Fibroblast of lung (primary cell): Measurements from ENCODE around the gene AGBL1. TPM values are rescaled to one million over a fixed set of nuclear protein-coding genes. Genes with fewer than 3 reads are reported as not detected.

Source experiments
- DNase-seq, 2 donors: peaks; one replicate each; pipeline versions ENCODE4 v3.0.0 to v3.0.0-alpha.2; 2010; ENCODE audit warnings: low read depth in 2 of 2
- H2AFZ ChIP-seq: 2 replicates; pipeline ENCODE4 v1.5.1; 2012; ENCODE audit warnings: low read length, control low read depth, inconsistent platforms
- H3K27ac ChIP-seq: 2 replicates; pipeline ENCODE4 v1.5.1; 2011; ENCODE audit warnings: low read length, control low read depth; ENCODE audit not compliant: insufficient read depth
- H3K27me3 ChIP-seq: 2 replicates; pipeline ENCODE4 v1.5.1; 2011; ENCODE audit warnings: mild to moderate bottlenecking, low read length; ENCODE audit not compliant: control insufficient read depth, insufficient read depth
- H3K36me3 ChIP-seq: 2 replicates; pipeline ENCODE4 v1.5.1; 2011; ENCODE audit warnings: low read length; ENCODE audit not compliant: control insufficient read depth, insufficient read depth
- H3K4me1 ChIP-seq: 2 replicates; pipeline ENCODE4 v1.5.1; 2011; ENCODE audit warnings: low read length; ENCODE audit not compliant: control insufficient read depth, insufficient read depth; ENCODE audit errors: extremely low read depth
- H3K4me2 ChIP-seq: 2 replicates; pipeline ENCODE4 v1.5.1; 2011; ENCODE audit warnings: low read length, control low read depth; ENCODE audit not compliant: insufficient read depth; ENCODE audit errors: extremely low read depth
- H3K4me3 ChIP-seq, 4 experiments: fragments of 200-600 bp in 1 of 4; sonication (generic) in 1 of 4; replicated peaks in 1 of 4; 2 replicates each; pipeline ENCODE4 v1.5.1; 2011 to 2016; ENCODE audit warnings: low read length in 4 of 4, low read depth in 3 of 4, mild to moderate bottlenecking in 3 of 4, control low read depth in 2 of 4, inconsistent platforms in 1 of 4, mixed read lengths in 1 of 4; ENCODE audit not compliant: insufficient read depth in 1 of 4; ENCODE audit errors: control extremely low read depth in 1 of 4
- H3K79me2 ChIP-seq: 2 replicates; pipeline ENCODE4 v1.5.1; 2012; ENCODE audit warnings: mild to moderate bottlenecking, low read length, inconsistent platforms; ENCODE audit not compliant: control insufficient read depth, insufficient read depth
- H3K9ac ChIP-seq: 2 replicates; pipeline ENCODE4 v1.5.1; 2011; ENCODE audit warnings: mild to moderate bottlenecking, low read length, control low read depth; ENCODE audit not compliant: insufficient read depth
- H3K9me3 ChIP-seq: 2 replicates; pipeline ENCODE4 v1.5.1; 2012; ENCODE audit warnings: low read depth, low read length; ENCODE audit not compliant: control insufficient read depth, insufficient read depth
- H4K20me1 ChIP-seq: 2 replicates; pipeline ENCODE4 v1.5.1; 2011; ENCODE audit warnings: low read length; ENCODE audit not compliant: control insufficient read depth, insufficient read depth; ENCODE audit errors: extremely low read depth
- EZH2 ChIP-seq: IDR thresholded peaks from 2 replicates; pipeline ENCODE4 v1.5.1; 2012; ENCODE audit warnings: low read length, control low read depth, mild to moderate bottlenecking; ENCODE audit errors: missing control alignments
- polyA plus RNA-seq, 2 donors: library from polyadenylated mRNA; depleted of rRNA in 1 of 2; stranded (reverse) in 1 of 2; unstranded in 1 of 2; fragments of >200 nt; gene quantifications; 2 replicates each; pipeline ENCODE4 v1.2.1, GENCODE V29; 2011 to 2012; ENCODE audit warnings: missing spikeins in 1 of 2
- total RNA-seq: library from RNA; depleted of rRNA; stranded (reverse); fragments of >200 nt; gene quantifications from 2 replicates; pipeline ENCODE4 v1.2.1, GENCODE V29; 2014
- TF ChIP-seq, protein P1 (sequence below), 2 donors: IDR thresholded peaks in 1 of 2; conservative IDR thresholded peaks in 1 of 2; 1 replicate in 1 of 2; 2 replicates in 1 of 2; pipeline ENCODE4 v1.5.1; 2011 to 2012; ENCODE audit warnings: low read length in 2 of 2, control low read depth in 1 of 2, inconsistent platforms in 1 of 2, low read depth in 1 of 2, mild to moderate bottlenecking in 1 of 2

The AGBL1 gene
- total and polyA plus RNA-seq, 2 donors (not counting 1 experiment from before 2014, with no cell fraction given) = not detected

DNA sequence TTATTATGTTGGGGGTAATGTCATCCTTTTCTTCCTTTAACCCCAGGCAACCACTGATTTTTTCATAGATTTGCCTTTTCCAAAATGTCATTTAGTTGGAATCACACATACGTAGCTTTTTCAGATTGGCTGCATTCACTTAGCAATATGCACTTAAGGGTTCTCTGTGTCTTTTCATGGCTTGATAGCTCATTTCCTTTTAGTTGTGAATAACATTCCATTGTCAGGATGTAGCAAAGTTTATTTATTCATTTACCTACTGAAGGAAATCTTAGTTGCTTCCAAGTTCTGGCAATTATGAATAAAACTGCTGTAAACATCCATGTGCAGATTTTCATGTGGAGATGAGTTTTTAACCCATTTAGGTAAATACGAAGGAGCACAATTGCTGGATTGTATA is 125.4 kb downstream of the AGBL1 start:
- no peak overlapping the region for H2AFZ ChIP-seq
- H3K79me2 ChIP-seq = no peaks in the 10 kb centered on the region
- no peaks in the 10 kb centered on the region for H3K9me3 ChIP-seq
- H3K4me1 ChIP-seq = no peaks in the 10 kb centered on the region
- no peaks in the 10 kb centered on the region for H3K36me3 ChIP-seq
- no peak for DNase-seq
- no peak overlapping the region for H3K4me2 ChIP-seq
- H3K27ac ChIP-seq = no peak overlapping the region
- no peaks in the 10 kb centered on the region for H4K20me1 ChIP-seq
- no peak for TF ChIP-seq EZH2
- TF ChIP-seq, protein P1, sequence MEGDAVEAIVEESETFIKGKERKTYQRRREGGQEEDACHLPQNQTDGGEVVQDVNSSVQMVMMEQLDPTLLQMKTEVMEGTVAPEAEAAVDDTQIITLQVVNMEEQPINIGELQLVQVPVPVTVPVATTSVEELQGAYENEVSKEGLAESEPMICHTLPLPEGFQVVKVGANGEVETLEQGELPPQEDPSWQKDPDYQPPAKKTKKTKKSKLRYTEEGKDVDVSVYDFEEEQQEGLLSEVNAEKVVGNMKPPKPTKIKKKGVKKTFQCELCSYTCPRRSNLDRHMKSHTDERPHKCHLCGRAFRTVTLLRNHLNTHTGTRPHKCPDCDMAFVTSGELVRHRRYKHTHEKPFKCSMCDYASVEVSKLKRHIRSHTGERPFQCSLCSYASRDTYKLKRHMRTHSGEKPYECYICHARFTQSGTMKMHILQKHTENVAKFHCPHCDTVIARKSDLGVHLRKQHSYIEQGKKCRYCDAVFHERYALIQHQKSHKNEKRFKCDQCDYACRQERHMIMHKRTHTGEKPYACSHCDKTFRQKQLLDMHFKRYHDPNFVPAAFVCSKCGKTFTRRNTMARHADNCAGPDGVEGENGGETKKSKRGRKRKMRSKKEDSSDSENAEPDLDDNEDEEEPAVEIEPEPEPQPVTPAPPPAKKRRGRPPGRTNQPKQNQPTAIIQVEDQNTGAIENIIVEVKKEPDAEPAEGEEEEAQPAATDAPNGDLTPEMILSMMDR (conservative IDR thresholded peaks at IDR 0.05 in 1 of 2, IDR thresholded peaks at IDR 0.05 in 1 of 2; ENCODE audit: low read depth in 1 of 2, low read length in 2 of 2) = no peak
- no peak overlapping the region for H3K9ac ChIP-seq
- no peak overlapping the region for H3K4me3 ChIP-seq
- no peaks in the 10 kb centered on the region for H3K27me3 ChIP-seq

GRCh38 chr15:86213420-86213819 is 133.7 kb downstream of the AGBL1 start:
- DNase-seq = no peak
- Histone ChIP-seq H3K9ac (no peak overlapping the region), H3K4me2 (no peak overlapping the region), H3K9me3 (no peaks in the 10 kb centered on the region), H3K4me3 (no peak overlapping the region), H3K27ac (no peak overlapping the region), H4K20me1 (no peaks in the 10 kb centered on the region), H3K27me3 (no peaks in the 10 kb centered on the region), H3K36me3 (no peaks in the 10 kb centered on the region), H3K79me2 (no peaks in the 10 kb centered on the region), H3K4me1 (no peaks in the 10 kb centered on the region), H2AFZ (no peak overlapping the region)
- TF ChIP-seq, protein P1 (conservative IDR thresholded peaks at IDR 0.05 in 1 of 2, IDR thresholded peaks at IDR 0.05 in 1 of 2; ENCODE audit: low read depth in 1 of 2, low read length in 2 of 2) = no peak
- no peak for TF ChIP-seq EZH2

GRCh38 chr15:86213888-86214287 is 134.2 kb downstream of the AGBL1 start:
- Histone ChIP-seq H4K20me1 (no peaks in the 10 kb centered on the region), H3K4me3 (no peak overlapping the region), H3K4me1 (no peaks in the 10 kb centered on the region), H3K27ac (no peak overlapping the region), H3K36me3 (no peaks in the 10 kb centered on the region), H3K9ac (no peak overlapping the region), H3K27me3 (no peaks in the 10 kb centered on the region), H3K79me2 (no peaks in the 10 kb centered on the region), H2AFZ (no peak overlapping the region), H3K4me2 (no peak overlapping the region), H3K9me3 (no peaks in the 10 kb centered on the region)
- TF ChIP-seq, protein P1 (conservative IDR thresholded peaks at IDR 0.05 in 1 of 2, IDR thresholded peaks at IDR 0.05 in 1 of 2; ENCODE audit: low read depth in 1 of 2, low read length in 2 of 2) = no peak
- TF ChIP-seq EZH2 = no peak
- DNase-seq = no peak
